ENCODE results near the gene KCNIP1.

KCNIP1 gene

DNA sequence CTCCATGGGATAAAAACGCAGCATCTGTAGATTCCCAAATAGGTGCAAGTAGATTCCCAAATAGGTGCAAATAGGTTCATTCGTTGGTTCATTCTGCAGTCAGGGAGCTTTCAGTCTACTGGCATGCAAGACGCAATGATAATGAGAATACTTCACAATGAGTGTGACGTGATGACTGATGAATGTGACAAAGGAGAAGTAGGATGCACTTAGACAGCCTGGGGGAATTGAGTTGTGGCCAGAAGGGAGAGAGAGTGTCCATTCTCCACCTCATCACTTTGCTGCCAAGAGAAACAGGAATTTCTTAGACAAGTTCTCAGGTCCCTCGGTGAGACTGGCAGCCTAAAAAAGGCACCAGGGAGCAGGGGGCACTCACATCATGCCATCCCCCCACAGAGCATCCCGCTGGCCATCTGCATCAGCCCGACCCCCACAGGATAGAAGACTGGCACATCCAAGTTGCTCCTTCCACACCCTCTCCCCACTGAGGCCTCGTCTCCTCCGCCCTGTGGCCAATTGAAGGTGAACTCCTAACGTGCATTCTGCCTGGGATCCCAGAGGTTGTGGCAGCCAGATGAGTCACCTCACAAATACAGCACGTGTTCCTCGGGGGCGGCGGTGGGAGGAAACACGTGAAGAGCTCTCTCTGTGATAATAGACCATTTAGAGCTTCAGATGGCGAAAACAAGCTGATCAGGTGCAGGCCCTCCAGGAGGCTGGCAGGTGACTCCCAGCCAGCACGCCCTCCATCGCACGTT is 19.9 kb upstream of the KCNIP1 start:
- DNase-seq (ENCODE audit: low read depth): no peak

DNA sequence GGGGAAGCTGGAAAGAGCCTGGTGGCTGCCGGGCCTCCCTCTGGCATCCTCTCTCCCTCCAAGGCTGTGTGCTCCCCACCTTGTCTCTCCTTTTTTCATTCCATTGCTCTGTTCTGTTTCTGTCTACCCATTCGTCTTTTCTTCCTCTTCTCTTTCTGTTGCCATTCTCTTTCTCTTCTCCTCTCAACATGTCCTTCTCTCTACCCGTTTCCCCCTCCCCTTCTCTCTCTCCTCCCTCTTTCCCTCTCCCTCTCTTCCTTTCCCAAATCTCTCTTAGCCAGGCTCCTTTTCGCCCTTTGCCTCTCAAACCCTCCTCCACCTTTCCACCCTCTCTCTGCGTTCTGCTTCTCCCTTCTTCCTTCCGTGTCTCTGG is 19.4 kb upstream of the KCNIP1 start:
- no peak for DNase-seq (ENCODE audit: low read depth)

- DNase-seq (ENCODE audit: low read depth): no peak
Measured at GRCh38 chr5:170484847-170485615, 18.8 kb upstream of the KCNIP1 start.

GRCh38 chr5:170485616-170485911 is 18.3 kb upstream of the KCNIP1 start:
- no peak for DNase-seq (ENCODE audit: low read depth)

GRCh38 chr5:170486371-170486770 is 17.4 kb upstream of the KCNIP1 start:
- DNase-seq (ENCODE audit: low read depth): peak; percentile 35

GRCh38 chr5:170488570-170488969 is 15.2 kb upstream of the KCNIP1 start:
- DNase-seq (ENCODE audit: low read depth): no peak

GRCh38 chr5:170489199-170489598 is 14.6 kb upstream of the KCNIP1 start:
- no peak for DNase-seq (ENCODE audit: low read depth)

DNA sequence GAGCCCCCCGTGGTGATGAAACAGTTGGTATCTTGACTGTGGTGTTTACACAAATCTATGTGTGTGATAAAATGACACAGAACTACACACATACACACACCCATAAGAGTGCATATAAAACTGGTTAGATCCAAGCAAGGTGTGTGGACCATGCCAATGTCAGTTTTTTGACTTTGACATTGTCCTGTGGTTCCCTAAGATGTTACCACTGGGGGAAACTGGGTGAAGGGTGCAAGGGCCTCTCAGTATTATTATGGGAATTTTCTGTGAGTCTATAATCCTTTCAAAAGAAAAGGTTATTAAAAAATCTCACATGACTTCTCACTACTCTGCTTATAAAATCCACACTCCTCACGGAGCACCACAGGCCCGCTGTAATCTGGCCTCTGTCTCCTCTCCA is 13.4 kb upstream of the KCNIP1 start:
- DNase-seq (ENCODE audit: low read depth): no peak

DNA sequence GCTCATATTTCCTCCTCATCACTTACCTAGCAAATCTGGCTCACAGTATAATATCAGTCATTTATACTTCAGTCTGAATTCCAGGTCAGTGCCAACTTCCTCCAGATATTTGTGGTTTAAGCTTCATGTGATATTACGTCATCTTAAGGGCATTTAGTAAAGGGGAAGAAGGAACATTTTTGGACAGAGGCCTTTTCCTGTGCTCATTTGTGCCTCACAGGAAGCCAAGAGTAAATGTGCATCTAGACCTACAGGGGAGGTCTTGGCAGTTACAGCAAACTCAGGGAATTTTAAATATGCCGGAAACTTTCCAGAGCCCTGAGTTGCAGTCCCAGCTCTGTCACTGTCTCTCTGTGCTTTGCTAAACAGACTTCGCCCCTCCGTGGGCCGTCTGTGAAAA is 12.3 kb upstream of the KCNIP1 start:
- DNase-seq (ENCODE audit: low read depth): peak; percentile 91

- DNase-seq (ENCODE audit: low read depth): no peak
Measured at GRCh38 chr5:170493028-170493820, 10.6 kb upstream of the KCNIP1 start.

DNA sequence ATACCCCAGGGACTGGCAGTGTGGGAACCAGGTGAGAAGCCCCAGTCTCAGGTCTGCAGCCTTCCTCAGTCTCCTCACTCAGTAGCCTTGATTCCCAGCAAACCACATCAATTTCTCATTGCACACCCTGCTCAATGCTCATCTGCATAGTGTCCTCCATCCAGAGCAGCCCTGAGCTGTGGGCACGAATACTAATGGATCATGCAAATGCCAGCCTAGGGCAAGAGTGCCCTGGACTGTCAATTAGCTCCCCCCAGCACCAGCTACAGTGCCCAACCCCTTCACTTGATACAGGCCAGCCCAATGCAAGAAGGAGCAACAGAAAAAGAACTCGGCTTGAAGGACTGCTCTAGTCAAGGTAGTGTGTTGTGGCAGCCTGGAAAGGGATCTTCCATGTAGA is 9.8 kb upstream of the KCNIP1 start:
- no peak for DNase-seq (ENCODE audit: low read depth)

GRCh38 chr5:170495825-170496661 is 7.8 kb upstream of the KCNIP1 start:
- DNase-seq (ENCODE audit: low read depth): no peak

DNA sequence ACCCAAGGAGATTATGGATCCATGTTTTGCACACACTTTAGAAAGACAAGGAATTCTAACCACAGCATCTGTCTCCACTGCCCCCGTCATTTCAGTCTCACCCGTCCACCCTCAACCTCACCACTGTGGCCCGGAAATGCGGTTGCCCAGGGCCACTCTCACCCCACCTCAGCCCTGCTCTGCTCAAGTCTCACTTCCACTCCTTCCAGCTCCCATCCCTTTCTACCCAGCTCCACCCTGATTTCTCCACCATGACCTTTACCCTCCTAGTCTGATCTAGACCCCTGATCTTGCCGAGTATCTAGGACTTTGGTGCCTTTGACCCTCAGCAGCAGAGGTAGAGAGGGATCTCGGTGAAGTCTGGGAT is 7.2 kb upstream of the KCNIP1 start:
- no peak for DNase-seq (ENCODE audit: low read depth)

DNA sequence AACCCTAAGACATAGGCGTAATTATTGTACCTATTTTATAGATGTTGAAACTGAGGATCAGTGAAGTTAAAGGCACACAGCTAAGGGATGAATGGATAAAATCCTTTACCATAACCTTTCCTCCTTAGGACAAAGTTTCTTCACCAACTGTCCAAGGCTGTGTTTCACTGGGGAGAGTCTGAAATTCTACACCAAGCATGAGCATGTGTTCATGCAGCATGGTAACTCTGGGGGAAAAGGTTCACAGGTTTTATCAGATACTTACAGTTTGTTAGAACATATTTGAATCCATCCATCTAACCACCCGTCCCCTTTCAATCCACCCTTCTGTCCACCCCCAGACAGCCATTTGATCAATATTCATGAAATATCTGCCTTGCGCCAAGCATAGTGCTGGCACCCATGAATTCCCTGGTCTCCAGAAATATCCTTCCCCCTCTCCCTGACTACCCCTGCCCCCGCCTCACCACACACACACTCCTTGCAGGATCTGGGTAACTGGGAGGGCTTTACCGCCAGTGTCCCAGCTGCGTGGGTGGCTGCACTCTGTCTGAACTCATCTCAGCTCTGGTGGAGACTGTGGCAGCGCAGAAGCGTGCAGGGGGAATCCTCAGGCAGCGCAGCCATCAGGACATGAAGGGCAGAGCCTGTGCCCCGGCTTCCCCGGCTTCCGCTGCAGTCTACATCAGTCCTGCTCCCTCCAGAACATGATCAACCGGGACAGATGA is 6.3 kb upstream of the KCNIP1 start:
- no peak for DNase-seq (ENCODE audit: low read depth)

GRCh38 chr5:170498811-170499351 is 4.9 kb upstream of the KCNIP1 start:
- no peak for DNase-seq (ENCODE audit: low read depth)

- no peak for DNase-seq (ENCODE audit: low read depth)
Measured at GRCh38 chr5:170499621-170500020, 4.2 kb upstream of the KCNIP1 start.

- no peak for DNase-seq (ENCODE audit: low read depth)
Measured at GRCh38 chr5:170501361-170501760, 2.5 kb upstream of the KCNIP1 start.

DNA sequence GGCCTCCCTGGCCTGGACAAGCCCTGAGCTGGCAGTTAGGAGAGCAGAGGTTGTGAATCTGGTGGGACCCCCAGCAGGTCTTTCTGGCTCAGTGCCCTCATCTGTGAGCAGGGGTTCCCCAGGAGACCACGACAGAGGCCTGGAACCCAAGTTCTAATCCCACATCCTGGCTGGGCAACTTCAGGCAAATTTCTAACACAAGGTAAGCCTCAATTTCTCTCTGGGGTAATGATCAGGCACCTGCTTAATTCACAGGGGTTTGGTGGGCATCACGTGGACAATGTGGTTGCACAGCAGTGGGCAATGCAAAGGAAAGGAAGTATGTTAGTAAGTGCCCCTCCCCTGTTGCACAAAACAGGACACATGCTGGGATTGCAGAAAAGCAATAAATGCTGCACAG is 1.9 kb upstream of the KCNIP1 start:
- no peak for DNase-seq (ENCODE audit: low read depth)

DNA sequence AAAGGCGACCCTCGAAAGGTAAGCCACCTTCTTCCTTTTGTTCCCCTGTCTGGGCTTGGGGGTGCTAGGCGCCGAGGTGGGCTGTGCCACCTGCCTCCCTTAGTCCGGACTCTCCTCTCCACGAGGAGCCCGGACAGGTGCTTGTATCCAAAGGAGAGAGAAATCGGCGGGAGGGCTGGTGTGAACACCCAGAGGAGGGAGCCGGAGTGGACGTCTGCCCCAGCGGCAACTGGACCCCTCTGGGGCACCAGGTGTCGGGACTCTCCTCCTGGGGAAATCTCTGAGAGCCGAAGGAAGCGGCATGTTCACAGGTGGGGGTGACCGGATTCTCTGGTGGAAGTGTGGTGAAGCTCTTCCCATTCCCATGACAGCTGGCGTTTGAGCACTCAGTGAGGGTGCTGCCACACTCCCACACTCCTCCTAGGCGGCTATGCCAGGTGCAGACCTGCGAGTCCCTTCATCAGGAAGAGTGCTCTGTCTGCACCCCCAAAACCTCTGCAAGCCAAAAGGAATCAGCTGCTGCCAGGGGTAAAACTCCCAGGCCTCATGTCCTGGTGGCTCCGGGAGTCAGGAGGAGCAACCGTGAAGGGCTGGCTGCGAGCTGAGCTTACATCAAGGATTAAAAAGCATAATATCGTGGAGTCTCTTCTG is 921 bp downstream of the KCNIP1 start:
- DNase-seq (ENCODE audit: low read depth): no peak

DNA sequence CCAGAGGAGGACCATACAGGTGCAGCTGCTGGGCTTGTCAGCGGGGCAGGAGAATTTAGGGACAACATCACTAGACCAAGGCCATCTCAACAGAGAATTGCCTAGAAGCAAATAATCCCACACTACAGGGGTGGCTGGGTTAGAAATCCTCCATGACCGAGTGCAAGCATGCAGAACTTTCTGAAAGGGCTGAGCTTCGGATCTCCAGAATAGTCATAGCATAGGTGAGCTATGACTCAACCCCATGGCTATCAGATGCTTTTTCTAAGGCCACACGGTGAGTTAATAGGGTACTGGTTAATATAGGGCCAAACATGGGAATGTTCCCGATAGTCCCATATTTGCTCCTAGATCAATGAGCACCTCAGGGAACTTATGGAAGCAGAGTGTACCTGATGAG is 4.2 kb downstream of the KCNIP1 start:
- no peak for DNase-seq (ENCODE audit: low read depth)

Measured in fibroblast of gingiva (primary cell).